GM20431 (cell line): Measurements from ENCODE around the gene CXCL3.

ENCODE experiments used
- in situ Hi-C: fragments of 300-500 bp; cut with MseI, MboI; formaldehyde crosslinking; loops from one replicate; pipeline ENCODE4 v1.15.0; 2020; ENCODE audit warnings: low sequenced_read_pairs; ENCODE audit not compliant: unreplicated experiment

The CXCL3 gene

DNA sequence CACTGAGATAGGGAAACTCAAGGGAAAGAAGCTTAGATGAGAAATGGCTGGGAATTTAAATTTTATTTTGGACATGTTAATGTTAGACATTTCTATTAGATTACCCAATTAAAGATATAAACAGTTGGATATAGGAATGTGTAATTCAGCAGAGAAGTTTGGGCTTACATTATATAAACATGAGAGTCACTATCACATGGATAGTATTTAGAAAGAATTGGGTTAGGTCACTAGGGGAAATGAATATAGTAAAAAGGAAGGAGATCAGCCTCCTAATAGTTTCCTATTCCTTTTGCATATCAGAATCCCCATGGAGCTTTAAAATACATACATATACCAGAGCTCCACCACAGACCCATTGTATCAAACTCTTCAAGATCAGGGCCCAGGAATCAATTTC is 20.4 kb downstream of the CXCL3 start:
- in situ Hi-C loops, result no loop called here

DNA sequence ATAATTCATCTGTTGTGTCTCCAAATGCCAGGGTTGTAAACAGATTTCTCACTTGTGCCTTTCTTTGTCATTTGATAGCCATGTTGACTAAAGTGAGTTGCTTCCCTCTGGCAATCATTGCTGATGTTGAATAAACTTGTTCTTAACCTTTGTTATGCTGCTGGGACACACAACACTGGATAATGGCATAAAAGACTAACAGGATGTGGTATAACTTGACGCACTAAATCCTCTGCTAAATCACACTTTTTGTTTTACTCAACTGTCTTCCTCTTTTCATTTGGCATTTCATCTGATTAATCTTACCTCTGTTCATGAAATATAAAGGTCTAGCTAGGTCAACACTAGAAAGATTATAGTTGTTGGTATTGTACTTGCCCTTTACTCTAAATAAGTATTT is 22.4 kb downstream of the CXCL3 start:
- in situ Hi-C loops, result no loop called here

DNA sequence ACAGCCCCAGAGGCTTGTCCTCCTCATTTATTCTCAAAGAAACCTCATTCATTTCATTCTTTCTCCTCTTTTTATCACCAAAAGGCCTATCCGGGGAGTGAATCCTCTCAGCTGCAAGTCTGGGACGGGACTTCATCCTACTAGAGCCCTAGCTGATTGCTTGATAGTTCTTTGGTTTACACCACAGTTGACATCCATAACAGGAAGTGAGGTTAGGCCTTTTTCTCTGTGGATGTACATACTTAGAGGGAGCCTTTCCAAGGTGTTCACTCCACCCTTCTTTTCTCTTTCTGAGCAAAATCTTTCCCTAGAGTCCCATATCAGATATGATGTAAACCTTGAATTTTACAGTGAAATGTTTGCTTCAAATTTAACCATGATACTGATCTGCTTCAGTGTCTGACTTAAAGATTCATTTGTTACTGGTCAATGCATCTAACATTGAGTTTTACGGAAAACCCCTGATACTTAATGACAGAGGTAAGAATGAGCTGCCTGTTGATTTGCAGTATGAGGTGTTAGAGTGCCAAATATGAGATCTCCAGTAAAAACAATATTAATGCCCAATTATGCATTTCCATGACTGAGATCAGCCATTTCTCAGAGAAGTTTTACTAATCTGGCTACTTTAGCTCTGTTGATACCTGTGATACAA is 23.2 kb downstream of the CXCL3 start:
- in situ Hi-C loops, result no loop called here

DNA sequence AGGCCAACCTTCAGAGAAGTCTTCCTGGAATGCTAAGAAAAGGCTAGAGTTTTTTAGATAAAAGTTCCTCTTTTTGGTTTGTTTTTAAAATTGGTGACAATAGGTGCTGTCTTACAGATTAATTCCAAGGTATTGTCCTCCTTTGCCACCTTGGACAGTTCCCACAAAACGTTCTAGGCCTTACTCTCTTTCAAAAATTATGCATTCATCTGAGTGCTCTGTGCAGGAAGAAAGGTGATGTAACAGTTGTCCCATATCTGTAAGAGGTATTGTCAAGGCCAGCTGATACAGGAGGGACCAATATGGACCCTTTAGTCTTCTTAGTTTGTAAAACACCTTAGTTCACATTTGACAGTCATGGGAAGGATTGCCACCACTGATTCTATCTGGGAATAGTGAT is 24.2 kb downstream of the CXCL3 start:
- in situ Hi-C loops, result no loop called here

DNA sequence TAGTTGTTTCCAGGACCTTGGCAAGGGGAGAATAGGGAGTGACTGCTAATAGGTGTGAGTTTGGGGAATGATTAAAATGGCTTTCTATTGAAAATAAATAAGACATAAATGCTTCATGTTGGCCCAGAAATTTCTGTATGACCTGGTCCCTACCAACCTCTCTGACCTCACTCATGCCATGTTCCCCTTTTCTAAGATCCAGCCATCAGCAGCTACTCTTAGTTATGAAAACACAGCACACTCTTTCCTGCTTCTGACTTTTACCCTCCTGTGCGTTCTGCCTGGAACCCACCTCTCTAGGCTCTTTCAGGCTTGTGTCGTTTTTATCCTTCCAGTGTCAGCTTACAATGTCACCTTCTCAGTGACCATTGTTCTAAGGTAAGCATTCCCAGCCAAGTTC is 25.2 kb downstream of the CXCL3 start:
- in situ Hi-C loops, result no loop called here

DNA sequence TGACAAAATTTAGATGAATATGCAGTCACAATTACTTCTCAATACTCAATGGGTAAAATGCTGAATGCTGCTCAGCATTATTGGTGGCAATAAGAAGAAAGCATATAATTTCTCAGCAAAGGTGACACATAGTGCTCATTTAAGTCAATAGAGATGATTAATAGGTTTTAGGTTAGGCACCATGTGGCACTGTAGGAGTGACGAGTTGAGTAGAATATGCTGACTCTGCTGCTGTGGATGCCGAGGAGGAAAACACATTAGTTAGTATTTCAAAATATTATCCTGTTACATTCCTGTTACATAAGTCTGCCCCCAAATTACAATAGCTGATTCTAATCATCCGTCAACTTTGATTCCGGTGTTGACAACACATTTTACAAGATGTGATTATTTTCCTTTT is 26.4 kb downstream of the CXCL3 start:
- in situ Hi-C loops, result no loop called here

DNA sequence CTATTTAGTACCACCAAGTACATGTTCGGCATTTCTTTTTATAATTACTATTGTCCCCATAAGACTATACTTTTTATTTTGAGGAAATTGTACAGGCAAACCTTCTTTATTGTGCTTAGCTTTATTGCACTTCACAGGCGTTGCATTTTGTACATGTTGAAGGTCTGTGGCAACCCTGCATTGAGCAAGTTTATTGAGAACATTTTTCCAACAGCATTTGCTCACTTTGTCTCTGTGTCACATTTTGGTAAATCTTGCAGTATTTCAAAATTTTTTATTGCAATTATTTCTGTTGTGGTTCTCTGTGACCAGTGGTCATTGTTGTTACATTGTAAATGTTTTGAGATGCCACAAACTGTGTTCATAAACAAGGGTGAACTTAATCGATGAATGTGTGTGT is 29.2 kb downstream of the CXCL3 start:
- in situ Hi-C loops, result no loop called here

DNA sequence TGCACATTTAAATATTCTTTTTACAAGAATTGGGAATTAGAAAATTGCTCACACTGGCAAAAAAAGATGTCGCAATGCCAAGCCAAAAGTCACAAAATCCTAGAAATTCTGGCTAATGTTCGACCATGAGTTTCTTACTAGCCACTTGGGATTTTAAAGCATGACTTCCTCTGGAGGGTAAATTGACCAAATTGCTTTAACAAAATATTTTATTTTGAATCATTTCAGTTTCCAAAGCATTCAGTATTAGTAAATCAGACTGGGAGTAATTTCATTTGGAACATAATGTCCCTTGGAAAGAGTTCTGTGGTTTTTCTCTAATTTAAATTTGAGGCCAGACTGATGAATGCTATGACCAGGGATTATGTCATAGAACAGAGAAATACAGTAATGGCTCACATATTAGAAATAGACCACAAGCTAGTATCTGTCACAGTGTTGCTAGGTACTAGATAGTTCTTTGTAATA is 32.4 kb downstream of the CXCL3 start:
- in situ Hi-C loops, result no loop called here

DNA sequence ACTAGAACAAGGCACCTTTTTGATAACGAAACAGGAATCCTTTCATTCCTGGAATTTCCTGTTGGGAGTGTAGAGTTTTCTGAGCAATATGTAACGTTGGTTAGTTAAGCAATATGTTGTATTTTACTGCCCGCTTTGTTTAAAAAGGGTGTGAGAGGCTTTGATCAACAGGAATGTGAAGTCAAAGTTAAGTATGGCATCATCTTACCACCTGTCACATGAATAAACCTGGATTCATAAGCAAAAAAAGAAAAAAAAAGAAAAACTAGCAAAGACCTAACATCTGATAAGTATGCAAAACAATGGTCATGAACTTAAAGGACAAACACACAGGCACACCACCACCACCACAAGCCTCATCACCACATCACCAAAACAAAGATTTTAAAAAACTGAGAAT is 33.0 kb downstream of the CXCL3 start:
- in situ Hi-C loops, result no loop called here

DNA sequence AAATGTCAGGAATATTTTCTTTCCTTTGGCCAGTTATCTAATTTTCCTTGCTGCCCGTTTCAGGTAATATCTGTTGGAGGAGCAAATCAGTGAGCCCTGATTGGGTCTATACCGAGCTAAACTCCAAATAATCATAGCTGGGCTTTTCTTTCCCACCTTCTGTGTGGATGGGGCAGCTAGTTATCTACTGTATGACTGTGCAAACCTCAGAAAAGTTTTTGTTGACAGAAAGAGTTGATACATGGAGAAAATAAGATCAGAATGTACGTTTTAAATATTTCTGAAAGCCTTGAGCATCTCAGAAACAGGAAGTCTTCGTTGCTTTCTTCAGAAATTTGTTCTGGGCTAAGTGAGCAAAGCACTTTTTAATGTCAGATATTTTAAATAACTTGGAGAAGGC is 33.8 kb downstream of the CXCL3 start:
- in situ Hi-C loops, result no loop called here

DNA sequence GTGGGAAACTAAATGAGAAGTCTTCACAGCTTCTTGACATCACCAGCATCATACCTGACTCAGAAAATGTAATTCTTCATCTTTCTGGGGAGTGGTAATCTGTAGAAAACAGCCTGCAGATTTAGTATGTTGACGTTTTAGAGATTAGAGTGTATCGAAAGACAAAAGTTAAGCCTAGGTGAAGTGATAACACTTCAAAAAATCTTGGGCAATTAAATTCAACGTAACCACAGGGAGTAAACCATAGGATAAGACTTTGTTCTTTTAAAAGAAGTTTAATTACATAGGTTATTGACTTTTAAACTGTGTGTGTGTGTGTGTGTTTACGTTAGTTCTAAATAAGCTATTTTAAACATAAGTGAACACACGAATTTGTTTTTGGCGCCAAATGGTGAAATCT is 38.2 kb downstream of the CXCL3 start:
- in situ Hi-C loops, result no loop called here

DNA sequence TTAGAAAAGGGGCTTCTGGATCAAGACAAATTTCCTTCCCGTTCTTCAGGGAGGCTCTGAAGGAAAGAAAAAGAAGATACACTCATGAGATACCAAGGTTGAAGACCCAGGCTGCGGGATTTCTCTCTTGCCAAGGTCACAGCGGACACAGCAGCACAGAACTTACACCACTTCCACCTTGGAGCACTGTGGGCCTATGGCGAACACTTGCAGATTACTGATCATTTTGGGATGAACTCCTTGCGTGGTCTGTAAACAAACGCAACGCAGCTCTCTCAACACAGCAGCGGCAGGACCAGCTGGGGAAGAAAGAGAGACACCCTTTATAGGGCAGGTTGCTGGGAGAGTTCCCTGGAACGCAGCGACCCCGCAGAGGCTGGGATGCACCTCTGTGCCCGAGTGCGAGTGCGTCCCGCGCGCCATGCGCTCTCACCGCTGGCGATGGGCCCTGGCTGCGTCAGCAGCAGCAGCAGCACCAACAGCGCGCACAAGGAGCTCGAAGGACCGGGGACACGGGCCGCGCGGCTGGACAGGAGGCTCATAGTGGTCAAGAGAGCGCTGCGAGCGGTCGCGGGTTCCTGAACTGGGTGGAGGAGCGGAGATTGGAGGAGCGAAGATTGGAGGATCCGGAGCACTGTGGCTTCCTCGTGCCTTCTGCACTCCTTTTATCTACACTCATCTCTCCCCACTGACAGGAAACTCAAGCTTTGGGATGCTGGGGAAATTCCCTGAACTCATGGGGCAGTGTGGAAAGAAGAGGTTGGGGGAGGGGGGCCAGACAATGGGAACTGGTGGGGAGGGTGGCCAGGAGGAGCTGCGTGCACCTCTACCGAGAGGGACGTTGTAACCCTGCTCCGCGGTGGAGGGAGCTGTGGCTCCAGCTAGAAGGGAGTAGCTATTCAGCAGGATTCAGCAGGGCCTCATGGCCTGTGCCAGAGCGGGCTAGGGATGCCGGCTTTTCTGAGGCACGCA is 40.2 kb downstream of the CXCL3 start, which contains the start of gene CXCL5:
Gene CXCL5, minus strand, starts transcription at position 638 of the 972 bp plus-strand sequence. Its CDS starts 96 bp downstream, at position 542.
- in situ Hi-C loops, result no loop called here

DNA sequence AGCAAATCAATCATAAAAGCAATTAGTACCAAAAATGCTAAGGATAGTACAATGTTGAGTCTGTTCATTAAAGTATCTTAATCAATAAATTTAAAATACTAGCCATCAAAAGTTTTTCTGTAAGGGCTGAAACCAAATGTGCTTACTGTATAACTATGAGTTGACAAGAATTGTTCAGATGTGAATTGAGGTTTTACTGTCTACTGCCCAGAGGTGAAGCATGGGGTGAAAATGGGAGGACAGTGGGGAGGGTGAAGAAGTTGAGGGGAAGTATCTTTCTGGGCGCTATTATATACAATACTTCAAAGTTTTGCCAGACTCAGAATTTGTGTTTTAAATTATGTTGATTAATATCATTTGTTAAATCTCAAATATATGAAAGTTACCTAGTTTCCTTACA is 46.4 kb downstream of the CXCL3 start:
- in situ Hi-C loops, result no loop called here

DNA sequence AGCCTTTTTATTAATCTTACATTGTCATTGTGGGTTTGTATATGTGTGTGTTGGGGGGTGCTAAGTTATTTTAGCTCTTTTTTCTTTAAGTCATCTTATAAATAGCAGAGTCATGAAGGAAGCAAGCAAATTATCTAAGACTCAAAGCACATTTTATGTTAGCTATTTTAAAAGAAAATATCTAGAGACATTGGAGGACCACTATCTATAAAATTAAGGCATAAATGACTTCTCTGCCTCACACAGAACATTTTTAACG is 46.8 kb downstream of the CXCL3 start:
- in situ Hi-C loops, result no loop called here

DNA sequence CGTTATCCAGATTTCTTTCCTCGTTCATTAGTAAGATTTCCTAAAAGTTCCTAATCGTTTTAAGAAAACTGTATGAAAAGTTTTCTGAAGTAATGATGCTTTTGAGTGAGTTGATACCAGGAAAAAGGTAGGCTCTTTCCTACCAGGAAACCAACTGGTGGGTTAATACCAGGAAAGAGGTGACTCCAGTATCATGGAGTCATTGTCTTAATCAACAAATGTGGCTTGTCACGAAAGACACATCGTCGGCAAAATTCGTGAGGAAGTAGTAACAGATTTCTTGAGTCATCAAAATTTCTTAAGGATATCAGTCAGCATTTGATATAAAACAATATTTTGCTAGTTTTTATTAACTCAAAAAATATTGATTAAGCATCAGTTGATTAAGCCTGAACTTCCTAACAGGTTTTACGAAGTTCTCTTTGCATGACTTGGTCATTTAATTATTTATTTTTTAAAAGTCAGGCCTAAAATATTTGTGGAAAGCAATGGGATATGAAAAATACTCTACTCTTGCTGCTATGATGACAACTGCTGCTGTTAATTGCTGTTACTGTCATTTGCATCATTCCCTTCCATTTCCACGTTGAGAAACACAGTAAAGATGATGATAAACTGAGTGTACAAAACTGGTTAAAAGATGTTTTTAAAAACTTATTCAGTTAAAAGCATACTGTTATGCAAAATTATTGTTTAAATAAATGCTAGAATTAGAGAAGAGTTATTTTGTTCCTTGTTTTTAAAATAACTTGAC is 47.3 kb downstream of the CXCL3 start:
- in situ Hi-C loops, result no loop called here

DNA sequence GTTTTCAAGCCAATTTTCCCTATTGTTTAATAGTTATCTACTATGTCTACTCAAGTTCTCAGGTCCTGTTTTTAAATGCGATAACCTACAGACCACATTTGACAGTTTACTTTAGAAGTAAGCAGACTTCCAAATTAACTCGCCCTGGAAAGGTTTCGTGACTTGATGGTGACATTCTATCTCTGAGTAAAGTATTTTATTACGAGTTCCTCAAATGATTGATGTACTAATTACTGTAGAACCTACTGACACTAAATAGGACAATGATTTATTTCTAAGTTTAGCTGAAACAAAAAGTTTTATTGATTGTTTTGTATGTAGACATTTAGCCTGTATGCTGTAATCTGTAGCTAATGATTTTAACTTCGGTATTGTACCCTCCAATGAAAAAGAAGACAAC is 48.6 kb downstream of the CXCL3 start:
- in situ Hi-C loops, result no loop called here

DNA sequence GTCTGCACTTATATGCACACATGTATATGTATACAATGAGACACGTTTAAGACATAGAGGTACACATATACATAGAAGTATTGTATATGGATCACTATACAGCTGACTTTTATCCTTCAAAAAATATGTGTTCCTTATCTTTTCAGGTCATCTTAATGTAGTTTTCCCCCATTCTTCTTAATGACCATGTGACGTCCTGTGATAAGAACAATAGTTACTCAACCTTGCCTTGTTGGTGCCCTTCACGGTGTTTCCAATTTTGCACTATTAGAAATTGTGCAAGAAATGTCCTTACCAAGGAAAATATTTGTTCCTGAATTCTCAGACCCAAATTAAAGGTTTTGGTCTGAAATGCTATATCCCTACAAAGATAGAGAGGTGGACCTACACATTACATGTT is 49.5 kb downstream of the CXCL3 start:
- in situ Hi-C loops, result no loop called here

DNA sequence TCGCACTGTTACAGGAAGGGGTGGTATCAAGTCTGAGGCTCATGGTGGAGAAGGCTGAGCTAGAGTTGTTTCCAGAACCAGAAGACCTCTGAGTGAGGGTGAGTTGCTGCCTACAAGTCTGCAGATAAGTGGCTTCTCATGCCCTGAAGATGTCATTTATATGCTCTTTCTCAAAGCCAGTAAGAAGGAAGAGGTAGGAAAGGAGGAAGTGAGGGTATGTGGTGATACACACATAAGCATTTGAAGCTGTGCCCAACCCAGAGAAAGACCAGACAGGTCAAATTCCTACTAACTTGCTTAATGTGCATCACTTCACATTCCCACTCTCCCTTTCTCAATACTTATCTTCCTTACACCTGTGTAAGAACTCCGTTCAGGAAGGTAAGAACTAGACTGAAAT is 50.4 kb downstream of the CXCL3 start, which contains the start of gene PPBP:
Gene PPBP, minus strand, starts transcription at position 130 of the 400 bp plus-strand sequence. Its CDS starts 87 bp downstream, at position 43.
- in situ Hi-C loops, result no loop called here
